Amygdala (tissue), 56 donors: ENCODE data around the gene ICAM4.
A peak's percentile ranks its signal among the peaks of the same experiment; 100 is the strongest.
"Not testable (repeated sequence)": the region's sequence is repeated elsewhere in the genome, so short reads cannot be mapped to it uniquely, and the experiment has no call there.

ENCODE experiments used
- DNase-seq, 56 donors: peaks; one replicate each; lab custom pipeline; 2025; lab: John Stamatoyannopoulos, UW

Gene ICAM4, protein sequence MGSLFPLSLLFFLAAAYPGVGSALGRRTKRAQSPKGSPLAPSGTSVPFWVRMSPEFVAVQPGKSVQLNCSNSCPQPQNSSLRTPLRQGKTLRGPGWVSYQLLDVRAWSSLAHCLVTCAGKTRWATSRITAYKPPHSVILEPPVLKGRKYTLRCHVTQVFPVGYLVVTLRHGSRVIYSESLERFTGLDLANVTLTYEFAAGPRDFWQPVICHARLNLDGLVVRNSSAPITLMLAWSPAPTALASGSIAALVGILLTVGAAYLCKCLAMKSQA

DNA sequence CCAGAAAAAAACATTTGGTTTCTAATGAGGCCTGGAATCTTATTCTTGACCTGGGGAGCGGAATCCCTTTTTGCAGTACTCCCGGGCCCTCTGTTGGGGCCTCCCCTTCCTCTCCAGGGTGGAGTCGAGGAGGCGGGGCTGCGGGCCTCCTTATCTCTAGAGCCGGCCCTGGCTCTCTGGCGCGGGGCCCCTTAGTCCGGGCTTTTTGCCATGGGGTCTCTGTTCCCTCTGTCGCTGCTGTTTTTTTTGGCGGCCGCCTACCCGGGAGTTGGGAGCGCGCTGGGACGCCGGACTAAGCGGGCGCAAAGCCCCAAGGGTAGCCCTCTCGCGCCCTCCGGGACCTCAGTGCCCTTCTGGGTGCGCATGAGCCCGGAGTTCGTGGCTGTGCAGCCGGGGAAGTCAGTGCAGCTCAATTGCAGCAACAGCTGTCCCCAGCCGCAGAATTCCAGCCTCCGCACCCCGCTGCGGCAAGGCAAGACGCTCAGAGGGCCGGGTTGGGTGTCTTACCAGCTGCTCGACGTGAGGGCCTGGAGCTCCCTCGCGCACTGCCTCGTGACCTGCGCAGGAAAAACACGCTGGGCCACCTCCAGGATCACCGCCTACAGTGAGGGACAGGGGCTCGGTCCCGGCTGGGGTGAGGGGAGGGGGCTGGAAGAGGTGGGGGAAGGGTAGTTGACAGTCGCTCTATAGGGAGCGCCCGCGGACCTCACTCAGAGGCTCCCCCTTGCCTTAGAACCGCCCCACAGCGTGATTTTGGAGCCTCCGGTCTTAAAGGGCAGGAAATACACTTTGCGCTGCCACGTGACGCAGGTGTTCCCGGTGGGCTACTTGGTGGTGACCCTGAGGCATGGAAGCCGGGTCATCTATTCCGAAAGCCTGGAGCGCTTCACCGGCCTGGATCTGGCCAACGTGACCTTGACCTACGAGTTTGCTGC is at the start of gene ICAM4:
Gene ICAM4 (plus strand): TSS at position 153 of the 935 bp plus-strand sequence. CDS start 58 bp downstream, at position 211.
- DNase-seq, result no peak

DNA sequence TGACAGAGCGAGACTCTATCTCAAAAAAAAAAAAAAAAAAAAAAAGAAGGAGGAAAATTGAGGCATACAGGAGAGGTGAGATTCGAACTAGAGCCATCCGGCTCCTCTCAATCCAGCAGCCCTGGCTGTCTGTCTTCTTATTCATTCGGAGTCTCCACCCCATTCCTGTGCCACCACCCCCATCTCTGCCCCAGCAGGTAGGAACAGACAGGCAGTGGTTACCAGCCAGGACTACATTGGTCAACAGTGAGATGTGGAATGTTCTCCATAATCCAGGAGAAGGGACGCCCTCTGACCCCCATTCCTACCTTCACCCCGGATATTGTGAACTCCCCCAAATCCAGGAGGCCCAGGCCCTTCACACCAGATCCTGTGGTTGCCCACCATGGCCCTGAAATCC is 49.1 kb upstream of the ICAM4 start:
- DNase-seq, result no peak

DNA sequence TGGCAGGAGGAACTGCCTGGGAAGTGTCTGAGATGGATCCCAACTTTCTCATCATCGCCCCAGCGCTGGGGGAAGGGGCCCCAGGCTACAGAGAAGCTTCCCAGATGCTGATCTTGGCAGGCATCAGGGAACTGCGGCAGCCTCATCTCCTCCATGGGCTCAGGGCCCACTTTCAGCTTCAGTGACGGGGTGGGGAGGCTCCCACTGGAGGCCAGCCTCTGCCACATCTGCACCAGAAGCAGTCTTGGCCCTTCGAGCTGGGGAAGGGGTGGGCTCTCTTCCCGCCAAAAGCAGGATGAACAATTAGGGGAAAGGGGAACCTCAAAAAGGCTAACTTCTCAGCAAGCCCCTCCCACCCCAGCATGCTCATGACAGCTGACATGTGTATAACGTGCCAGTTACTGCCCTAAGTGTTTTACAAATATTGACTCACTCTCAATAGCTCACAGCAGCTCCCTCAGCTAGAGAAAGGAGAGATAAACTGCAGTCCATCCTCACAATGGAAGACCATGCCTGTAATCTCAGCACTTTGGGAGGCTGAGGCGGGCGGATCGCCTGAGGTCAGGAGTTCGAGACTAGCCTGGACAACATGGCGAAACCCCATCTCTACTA is 48.5 kb upstream of the ICAM4 start:
- DNase-seq, result no peak

- DNase-seq, result not testable (repeated sequence)
Observed at GRCh38 chr19:10241826-10242449, 44.8 kb upstream of the ICAM4 start.

- DNase-seq, result no peak
Observed at GRCh38 chr19:10243606-10244005, 43.1 kb upstream of the ICAM4 start.

GRCh38 chr19:10245189-10245939 is 41.4 kb upstream of the ICAM4 start:
- no peak for DNase-seq

DNA sequence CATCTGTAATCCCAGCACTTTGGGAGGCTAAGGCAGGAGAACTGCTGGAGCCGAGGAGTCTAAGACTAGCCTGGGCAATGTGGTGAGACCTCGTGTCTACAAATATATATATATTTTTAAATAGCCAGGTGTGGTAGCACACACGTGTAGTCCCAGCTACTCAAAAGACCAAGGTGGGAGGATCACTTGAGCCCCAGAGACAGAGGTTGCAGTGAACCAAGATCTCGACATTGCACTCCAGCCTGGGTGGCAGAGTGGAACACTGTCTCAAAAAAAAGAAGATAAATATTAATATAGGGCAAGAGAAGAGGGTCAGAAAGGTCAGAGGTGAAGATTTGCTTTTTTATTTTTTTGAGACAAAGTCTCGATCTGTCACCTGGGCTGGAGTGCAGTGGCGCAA is 40.2 kb upstream of the ICAM4 start:
- DNase-seq, result no peak

GRCh38 chr19:10251792-10252694 is 34.7 kb upstream of the ICAM4 start, which contains the start of gene MRPL4:
TSS of gene MRPL4 (plus strand) at chr19:10252214. CDS start at chr19:10252254, 40 bp downstream.
- DNase-seq, result peak; percentile 56 to 98 (median 94)

- DNase-seq, result no peak
Observed at GRCh38 chr19:10252707-10253106, 34.0 kb upstream of the ICAM4 start.

DNA sequence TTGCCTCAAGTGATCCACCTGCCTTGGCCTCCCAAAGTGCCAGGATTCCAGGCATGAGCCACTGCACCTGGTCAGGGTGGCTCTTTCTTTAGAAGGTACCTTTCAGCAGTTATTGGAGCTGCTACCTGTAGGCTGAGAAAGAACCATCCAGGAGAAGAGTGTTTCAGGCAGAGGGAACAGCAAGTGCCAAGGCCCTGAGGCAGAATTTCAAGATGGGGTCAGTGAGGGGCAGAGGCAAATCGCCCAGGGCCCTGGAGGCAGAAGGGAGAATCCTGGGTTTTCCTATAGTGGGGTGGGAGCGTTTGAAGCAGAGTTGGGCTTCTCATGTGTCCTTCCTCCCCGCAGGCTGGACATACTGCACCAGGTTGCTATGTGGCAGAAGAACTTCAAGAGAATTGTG is 32.5 kb upstream of the ICAM4 start:
- DNase-seq, result no peak

GRCh38 chr19:10255358-10255757 is 31.4 kb upstream of the ICAM4 start:
- DNase-seq, result no peak

DNA sequence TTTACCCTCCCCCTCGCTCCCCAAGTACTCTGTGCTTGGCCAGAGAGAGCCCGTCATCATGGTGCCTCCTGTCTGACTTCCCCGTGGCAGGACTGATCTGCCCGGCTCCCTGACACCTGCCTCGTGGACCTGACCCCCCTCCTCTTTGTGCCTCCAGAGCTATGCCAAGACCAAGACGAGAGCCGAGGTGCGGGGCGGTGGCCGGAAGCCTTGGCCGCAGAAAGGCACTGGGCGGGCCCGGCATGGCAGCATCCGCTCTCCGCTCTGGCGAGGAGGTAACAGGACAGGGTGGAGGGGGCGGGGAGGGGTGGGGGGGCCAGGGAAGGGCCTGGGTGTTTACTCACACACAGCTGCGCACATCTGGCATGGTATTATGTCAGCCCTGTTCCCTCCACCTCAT is 30.2 kb upstream of the ICAM4 start:
- DNase-seq, result no peak

GRCh38 chr19:10256970-10257615 is 29.7 kb upstream of the ICAM4 start:
- no peak for DNase-seq

DNA sequence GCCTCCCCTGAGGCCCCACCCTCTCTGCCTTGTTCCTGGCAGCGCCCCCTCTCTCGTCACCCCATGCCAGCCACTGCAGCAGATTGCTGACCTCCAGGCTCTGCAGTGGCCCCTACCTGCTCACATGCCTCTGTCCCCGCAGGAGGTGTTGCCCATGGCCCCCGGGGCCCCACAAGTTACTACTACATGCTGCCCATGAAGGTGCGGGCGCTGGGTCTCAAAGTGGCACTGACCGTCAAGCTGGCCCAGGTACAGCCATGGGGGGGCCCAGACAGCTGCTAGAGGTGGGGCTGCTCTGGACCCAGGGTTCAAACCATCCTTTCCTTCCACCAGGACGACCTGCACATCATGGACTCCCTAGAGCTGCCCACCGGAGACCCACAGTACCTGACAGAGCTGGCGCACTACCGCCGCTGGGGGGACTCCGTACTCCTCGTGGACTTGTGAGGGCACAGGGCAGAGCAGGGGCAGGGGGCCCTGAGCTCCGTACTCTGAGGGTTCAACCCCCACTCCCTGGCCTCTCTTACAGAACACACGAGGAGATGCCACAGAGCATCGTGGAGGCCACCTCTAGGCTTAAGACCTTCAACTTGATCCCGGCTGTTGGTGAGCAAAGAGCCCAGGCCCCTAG is 28.6 kb upstream of the ICAM4 start:
- no peak for DNase-seq

DNA sequence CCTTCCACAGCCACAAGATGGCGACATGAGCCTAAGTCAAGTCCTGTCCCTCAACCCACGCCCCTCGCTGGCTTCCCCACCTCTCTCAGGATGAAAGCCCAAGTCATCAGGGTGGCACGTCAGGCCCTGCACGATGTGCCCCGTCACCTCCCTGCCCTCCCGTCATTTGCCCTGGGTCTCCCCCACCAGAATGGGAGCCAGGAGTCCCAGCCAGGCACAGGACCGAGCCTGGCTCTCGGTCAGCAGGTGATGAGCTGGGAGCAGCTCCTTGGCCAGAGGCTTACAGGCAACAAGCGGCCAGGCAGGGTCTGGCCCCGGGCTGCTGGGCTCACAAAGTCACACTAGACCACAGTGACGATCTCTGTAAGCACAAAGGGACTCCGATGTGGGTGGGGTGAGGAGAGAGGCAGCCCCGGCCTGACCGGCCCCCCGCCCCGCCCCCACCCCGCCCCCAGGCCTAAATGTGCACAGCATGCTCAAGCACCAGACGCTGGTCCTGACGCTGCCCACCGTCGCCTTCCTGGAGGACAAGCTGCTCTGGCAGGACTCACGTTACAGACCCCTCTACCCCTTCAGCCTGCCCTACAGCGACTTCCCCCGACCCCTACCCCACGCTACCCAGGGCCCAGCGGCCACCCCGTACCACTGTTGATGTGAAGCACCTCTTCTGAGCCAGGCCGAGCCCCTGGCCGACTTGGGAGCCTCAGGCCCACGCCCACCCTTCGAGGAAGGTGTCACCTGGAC is 27.4 kb upstream of the ICAM4 start:
- DNase-seq, result peak in 42 of 56 donors; percentile 4 to 79 (median 38)

DNA sequence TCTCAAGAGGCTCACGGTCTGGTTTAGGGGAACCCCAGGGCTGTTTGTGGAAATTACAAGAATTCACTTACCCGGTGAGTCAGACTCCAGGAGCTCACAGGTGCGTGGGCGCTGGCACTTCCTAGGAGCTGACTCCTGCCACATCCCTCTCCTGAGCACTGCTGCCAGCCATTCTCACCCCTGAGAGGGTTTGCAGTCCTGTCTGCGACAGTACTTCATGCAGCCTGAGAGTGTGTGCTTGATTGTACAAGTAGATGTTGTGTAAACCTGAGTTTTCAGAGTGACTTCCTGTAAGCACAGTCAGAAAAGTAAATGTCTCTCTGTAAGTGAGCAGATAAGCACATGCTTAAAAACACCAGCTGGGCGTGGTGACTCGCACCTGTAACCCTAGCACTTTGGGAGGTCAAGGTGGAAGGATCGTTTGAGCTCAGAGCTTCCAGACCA is 26.6 kb upstream of the ICAM4 start:
- peak in 10 of 56 donors; percentile 1 to 35 (median 9) for DNase-seq

- DNase-seq, result no peak
Observed at GRCh38 chr19:10262771-10263170, 24.0 kb upstream of the ICAM4 start.
